PC-3 (cell line): Measurements from ENCODE around the gene IL24.

Source experiments
- EZH2 ChIP-seq: fragments of 300-600 bp; sonication (generic); IDR thresholded peaks from one replicate; pipeline ENCODE4 v1.6.1; 2017; ENCODE audit warnings: antibody characterized with exemption, mild to moderate bottlenecking, low read length; ENCODE audit not compliant: unreplicated experiment
- EZH2phosphoT487 ChIP-seq: fragments of 300-600 bp; sonication (generic); IDR thresholded peaks from 2 replicates; pipeline ENCODE4 v1.6.1; 2018; ENCODE audit warnings: mild to moderate bottlenecking, antibody characterized with exemption, low read length, borderline replicate concordance
- TF ChIP-seq, protein P1 (sequence below): fragments of 300-600 bp; sonication (generic); conservative IDR thresholded peaks from 2 replicates; pipeline ENCODE4 v1.5.1; 2017; ENCODE audit warnings: antibody characterized with exemption, low read depth, mild to moderate bottlenecking, low read length

DNA sequence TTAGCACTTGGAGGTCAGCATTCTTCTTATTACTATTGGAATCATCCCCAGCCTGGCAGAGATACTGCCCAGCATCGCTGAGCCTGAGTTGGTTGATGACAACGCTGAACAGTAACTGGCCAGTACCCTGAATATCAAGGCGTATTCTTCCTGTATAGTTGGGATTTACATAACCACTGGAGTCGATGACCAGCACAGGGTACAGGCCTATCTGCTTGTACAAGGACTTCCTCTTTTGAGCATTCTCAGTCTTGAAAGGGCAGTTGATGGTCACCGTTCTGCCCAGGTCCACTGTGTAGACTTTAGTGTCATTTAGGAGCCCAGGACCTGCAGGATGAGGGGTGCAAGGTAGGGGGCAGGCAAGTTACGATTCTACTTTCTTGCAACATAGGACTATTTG, 40.2 kb downstream of the IL24 start:
- no peak for TF ChIP-seq EZH2phosphoT487
- TF ChIP-seq, protein P1, sequence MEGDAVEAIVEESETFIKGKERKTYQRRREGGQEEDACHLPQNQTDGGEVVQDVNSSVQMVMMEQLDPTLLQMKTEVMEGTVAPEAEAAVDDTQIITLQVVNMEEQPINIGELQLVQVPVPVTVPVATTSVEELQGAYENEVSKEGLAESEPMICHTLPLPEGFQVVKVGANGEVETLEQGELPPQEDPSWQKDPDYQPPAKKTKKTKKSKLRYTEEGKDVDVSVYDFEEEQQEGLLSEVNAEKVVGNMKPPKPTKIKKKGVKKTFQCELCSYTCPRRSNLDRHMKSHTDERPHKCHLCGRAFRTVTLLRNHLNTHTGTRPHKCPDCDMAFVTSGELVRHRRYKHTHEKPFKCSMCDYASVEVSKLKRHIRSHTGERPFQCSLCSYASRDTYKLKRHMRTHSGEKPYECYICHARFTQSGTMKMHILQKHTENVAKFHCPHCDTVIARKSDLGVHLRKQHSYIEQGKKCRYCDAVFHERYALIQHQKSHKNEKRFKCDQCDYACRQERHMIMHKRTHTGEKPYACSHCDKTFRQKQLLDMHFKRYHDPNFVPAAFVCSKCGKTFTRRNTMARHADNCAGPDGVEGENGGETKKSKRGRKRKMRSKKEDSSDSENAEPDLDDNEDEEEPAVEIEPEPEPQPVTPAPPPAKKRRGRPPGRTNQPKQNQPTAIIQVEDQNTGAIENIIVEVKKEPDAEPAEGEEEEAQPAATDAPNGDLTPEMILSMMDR, result peak; percentile 25; the same call in 1 of the 2 replicates
- TF ChIP-seq EZH2, result no peak
